KBM-7 (cell line): ENCODE data around the gene SPTLC3.
A peak's percentile ranks its signal among the peaks of the same experiment; 100 is the strongest.
"Not testable (repeated sequence)": the region's sequence is repeated elsewhere in the genome, so short reads cannot be mapped to it uniquely, and the experiment has no call there.

Experiments
- DNase-seq: peaks from one replicate; pipeline ENCODE4 v3.0.0-alpha.2; 2015
- in situ Hi-C: fragments of 300-500 bp; cut with MboI; formaldehyde crosslinking; loops from 2 replicates; pipeline ENCODE4 v1.14.3; 2020; ENCODE audit warnings: low sequenced_read_pairs, low pct_unique_long_range_greater_than_20kb, mixed read lengths

The SPTLC3 gene

DNA sequence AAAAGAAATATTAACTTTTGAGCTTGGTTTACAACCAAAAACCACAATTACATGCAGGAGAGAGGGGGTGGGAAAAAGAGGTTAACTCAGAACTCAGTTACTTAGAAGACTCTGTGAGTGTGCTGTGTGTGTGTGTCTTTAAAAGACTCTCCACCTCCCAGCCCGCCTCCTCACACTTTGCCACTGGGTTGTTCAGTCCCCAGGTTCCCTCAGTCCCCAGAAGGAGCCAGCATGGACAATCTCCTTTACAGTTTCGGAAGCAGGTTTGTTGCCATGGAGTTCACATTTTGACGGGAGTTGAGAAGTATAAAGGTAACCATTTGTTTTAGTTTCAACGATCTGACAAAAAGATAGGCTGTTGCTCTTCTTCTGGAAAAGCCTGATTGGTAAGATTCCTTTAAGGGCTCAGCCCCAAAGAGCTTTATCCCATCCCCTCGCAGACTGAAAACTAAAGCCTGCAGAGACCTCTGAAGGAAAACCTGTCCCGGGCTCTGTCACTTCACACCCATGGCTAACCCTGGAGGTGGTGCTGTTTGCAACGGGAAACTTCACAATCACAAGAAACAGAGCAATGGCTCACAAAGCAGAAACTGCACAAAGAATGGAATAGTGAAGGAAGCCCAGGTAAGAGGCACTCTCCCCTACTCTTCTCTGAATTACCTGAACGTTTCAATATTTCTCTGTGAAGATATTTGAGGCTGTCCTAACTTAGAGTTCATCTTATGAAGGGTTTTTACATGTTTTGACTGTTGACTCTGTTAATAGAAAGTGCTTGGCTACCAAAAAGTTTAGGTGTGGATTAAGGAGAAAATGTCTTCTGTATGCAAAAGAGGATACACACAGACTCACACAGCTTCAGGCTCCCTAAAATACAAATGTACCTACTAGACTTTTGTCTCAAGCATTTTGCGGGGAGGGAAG lies at the start of gene SPTLC3:
SPTLC3 (plus strand) TSS at position 212 of the 921 bp plus-strand sequence; CDS start at position 508, 296 bp downstream.
- no peak for DNase-seq

GRCh38 chr20:12961725-12962124 lies 47.0 kb upstream of the SPTLC3 start:
- in situ Hi-C loops: no loop called here
- DNase-seq: no peak

More for the DNA sequence above, at the start of gene SPTLC3:
- in situ Hi-C loops: no loop called here

- in situ Hi-C loops: no loop called here
Measured at GRCh38 chr20:12962895-12963294, 45.9 kb upstream of the SPTLC3 start.

DNA sequence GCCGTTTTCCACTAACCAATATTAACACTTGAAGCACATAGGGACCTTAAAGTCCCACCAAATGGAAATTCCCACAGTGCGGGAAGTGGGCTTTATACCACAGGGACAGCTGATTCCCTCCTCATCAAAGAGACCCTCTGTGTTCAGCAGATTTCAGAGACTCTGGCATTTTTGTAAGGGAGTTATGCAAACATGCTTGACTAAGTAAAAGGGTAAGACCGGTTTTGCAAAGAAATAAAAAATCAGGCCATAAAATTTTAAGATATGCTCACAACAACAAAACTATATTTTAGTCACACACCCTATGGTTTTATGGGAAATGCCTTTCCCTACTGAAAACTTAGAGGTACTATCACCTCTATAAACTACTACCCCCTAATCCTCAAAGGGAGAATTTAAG lies 45.4 kb upstream of the SPTLC3 start:
- in situ Hi-C loops: no loop called here
- DNase-seq: no peak

More at GRCh38 chr20:12962895-12963294, 45.9 kb upstream of the SPTLC3 start:
- DNase-seq: no peak

- no peak for DNase-seq
- in situ Hi-C loops: no loop called here
Measured at GRCh38 chr20:12965212-12965869, 43.4 kb upstream of the SPTLC3 start.

DNA sequence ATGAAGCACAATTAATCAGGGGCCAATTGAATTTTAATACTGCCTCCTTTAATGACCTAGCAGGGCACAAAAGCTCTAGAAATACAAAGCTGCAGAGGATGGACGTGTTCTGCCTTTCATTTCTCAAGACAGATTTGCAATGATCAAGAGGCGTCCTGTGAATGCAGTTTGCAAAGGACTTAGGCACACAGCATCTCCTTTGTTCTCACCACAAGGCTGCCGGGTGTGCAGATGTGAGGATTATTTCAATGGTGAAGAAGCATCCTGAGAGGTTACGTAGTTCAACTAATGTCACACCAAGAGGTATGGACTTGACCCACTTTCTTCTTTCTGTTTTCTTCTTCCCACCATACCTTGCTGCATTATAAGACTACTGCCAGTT lies 42.9 kb upstream of the SPTLC3 start:
- DNase-seq: no peak
- in situ Hi-C loops: no loop called here

- DNase-seq: no peak
- in situ Hi-C loops: no loop called here
Measured at GRCh38 chr20:12966468-12967085, 42.2 kb upstream of the SPTLC3 start.

GRCh38 chr20:12967932-12968331 lies 40.8 kb upstream of the SPTLC3 start:
- no peak for DNase-seq
- in situ Hi-C loops: no loop called here

GRCh38 chr20:12968472-12968871 lies 40.3 kb upstream of the SPTLC3 start:
- no peak for DNase-seq
- in situ Hi-C loops: no loop called here

DNA sequence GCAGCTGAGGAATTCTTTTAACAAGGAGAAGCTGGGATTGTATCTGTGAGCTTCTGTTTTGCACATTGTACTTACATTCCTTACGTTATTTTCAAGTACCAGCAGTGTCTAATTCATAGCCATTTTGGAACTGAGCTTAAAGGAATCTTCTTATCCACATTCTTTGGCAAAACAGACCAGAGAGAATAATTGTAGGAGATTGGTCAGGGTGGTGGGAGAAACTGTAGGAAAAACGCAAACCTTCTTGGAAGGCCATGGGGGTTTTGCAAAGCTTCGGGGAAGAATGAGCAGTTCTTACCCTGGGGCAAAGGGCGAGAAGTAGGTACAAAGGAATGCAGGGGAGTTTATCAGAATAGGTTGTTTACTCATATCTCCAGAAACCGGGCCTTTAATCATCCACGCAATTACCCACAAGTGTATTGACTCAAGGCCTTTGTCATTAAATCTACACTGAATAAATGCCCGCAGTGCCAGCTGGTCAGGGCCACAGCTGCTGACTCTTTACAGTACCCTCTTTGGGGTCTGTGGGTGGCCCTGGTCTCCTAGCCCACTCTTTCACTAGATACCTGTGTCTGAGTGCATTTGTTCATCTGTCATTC lies 39.6 kb upstream of the SPTLC3 start:
- DNase-seq: no peak

GRCh38 chr20:12970372-12970821 lies 38.4 kb upstream of the SPTLC3 start:
- DNase-seq: peak; percentile 53
- in situ Hi-C loops: no loop called here

More for the DNA sequence above, 39.6 kb upstream of the SPTLC3 start:
- in situ Hi-C loops: no loop called here

GRCh38 chr20:12975833-12976608 lies 32.8 kb upstream of the SPTLC3 start:
- no peak for DNase-seq
- in situ Hi-C loops: no loop called here

DNA sequence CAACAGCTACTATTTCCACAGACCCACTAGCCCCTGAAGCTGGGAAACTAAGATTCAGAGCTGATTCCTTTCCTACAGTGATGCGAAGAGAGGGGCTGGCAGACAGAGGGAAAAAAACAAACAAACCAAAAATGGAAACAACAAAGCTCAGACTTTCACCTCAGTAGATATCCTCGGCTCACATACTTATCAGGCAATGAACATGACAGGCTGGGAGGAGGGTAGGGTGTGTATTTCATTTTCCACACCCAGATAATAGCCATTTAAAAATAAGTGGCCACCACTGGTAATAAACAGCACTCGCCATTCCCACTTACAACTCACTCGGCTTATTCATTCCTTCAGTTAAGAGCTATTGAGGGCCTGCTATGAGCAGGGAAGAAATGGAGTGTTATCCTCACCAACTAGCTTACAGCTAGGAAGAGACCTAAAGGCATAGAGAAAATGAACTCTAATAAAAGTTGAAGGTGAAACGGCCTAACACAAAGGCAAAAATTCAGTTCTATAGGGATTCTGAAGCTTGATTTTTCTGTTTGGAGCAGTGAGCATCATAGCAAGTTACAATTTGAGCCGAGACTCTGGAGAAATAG lies 32.0 kb upstream of the SPTLC3 start:
- in situ Hi-C loops: no loop called here

DNA sequence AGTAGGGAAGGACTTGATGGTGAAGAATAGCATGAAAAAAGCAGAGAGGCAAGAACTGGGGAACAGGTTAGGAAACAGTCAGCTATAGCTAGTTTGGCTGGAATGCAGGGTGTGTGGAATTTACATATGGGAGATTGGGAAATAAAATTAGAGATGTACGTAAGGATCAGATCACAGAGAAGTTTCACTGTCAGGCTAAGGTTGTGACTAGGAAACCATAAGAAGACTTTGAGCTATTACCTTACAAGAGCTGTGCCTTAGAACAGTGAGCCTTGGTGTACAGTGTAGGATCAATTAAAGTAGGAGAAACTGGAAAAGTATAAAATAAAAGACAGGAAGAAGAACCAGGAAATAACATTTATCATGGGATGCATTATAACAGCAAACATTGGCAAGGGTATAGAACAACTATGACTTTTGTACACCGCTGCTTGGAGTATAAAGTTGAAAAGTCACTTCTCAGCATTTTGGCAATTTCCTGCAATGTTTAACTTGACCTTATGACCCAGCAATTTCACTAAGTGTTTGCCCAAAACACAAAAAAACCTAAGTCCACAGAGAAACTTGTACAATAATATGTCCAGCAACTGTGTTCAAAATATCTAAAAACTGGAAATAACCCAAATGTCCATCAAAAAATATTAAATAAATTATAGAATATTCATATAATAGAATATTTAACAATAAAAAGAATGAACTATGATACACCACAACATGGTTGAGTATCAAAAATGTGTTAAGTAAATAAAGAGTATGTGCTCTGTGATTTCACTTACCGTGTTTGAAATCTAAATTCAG lies 31.2 kb upstream of the SPTLC3 start:
- in situ Hi-C loops: no loop called here

More for the DNA sequence above, 32.0 kb upstream of the SPTLC3 start:
- DNase-seq: no peak

GRCh38 chr20:12978126-12978394 lies 30.7 kb upstream of the SPTLC3 start:
- in situ Hi-C loops: no loop called here
- no peak for DNase-seq

More for the DNA sequence above, 31.2 kb upstream of the SPTLC3 start:
- DNase-seq: no peak

DNA sequence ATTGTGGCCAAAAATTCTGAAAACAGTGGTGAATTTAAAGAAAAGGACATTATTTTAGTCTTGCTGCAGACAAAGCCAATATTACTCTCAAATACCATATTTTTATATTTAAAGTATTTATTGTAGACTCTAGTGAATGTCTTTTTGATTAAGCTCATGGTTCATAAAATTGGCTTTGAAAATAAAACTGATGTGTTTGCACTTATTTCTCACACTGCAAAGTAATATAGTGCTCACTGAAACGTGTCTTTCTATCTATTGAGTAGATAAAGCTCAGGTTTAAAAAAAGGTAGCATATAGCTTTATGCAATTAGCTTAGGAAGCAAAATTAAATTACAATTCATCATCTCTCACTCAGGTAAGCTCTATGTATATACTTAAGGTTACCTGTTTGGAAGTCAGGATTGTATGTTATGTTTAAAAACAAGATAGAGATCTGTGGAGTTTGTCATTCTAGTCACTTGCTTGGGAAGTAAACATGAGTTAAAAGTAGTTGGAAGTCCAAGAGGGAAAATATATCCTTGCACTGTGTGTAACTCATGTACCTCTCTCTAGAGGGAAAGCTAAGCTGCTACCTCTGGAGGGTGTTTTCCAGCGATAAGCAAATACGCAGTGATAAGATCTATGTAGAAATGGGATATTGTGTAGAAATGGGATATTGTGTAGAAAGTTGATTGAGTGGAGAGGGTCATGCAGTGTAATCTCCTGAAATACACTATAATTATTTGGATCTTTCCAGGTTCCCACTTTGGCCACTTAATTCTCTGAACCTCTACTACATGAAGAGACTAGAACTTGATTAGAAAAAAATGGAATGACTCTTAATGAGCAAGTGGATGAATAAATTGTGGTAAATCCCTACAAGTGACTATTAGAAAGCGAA lies 29.9 kb upstream of the SPTLC3 start:
- in situ Hi-C loops: no loop called here
- no peak for DNase-seq

- DNase-seq, in situ Hi-C loops: not testable (repeated sequence)
Measured at GRCh38 chr20:12979713-12980112, 29.1 kb upstream of the SPTLC3 start.
